Neuronal stem cell (in vitro differentiated cells): ENCODE results near the gene SH3TC2.

Source experiments
- DNase-seq: peaks from one replicate; pipeline ENCODE4 v3.0.0-alpha.2; 2013; ENCODE audit warnings: low spot score
- H2AFZ ChIP-seq: one replicate; pipeline ENCODE4 v1.6.1; 2013; ENCODE audit warnings: mild to moderate bottlenecking, low read length, inconsistent platforms
- H2AK5ac ChIP-seq: 2 replicates; pipeline ENCODE4 v1.6.1; 2013; ENCODE audit warnings: low read depth, mild to moderate bottlenecking, inconsistent platforms, low read length, moderate library complexity, mixed read lengths
- H2BK120ac ChIP-seq: 2 replicates; pipeline ENCODE4 v1.6.1; 2013; ENCODE audit warnings: low read depth, mild to moderate bottlenecking, inconsistent platforms, low read length, moderate library complexity, mixed read lengths
- H2BK12ac ChIP-seq: one replicate; pipeline ENCODE4 v1.6.1; 2013; ENCODE audit warnings: low read length, inconsistent platforms
- H2BK15ac ChIP-seq: 2 replicates; pipeline ENCODE4 v1.6.1; 2013; ENCODE audit warnings: mild to moderate bottlenecking, low read length, inconsistent platforms, mixed read lengths
- H2BK5ac ChIP-seq: one replicate; pipeline ENCODE4 v1.6.1; 2013; ENCODE audit warnings: inconsistent platforms, mild to moderate bottlenecking, low read length, moderate library complexity
- H3K14ac ChIP-seq: one replicate; pipeline ENCODE4 v1.6.1; 2013; ENCODE audit warnings: low read length, inconsistent platforms
- H3K18ac ChIP-seq: 2 replicates; pipeline ENCODE4 v1.6.1; 2013; ENCODE audit warnings: low read length, inconsistent platforms
- H3K23ac ChIP-seq: 2 replicates; pipeline ENCODE4 v1.6.1; 2013; ENCODE audit warnings: low read depth, mild to moderate bottlenecking, mixed read lengths, low read length, inconsistent platforms; ENCODE audit not compliant: poor library complexity
- H3K27ac ChIP-seq: replicated peaks from 3 replicates; pipeline ENCODE4 v1.5.1; 2013; ENCODE audit warnings: low read length, inconsistent platforms
- H3K27me3 ChIP-seq, 3 experiments: 2 replicates each; pipeline ENCODE4 v1.6.1; 2013; ENCODE audit warnings: low read length in 3 of 3, mild to moderate bottlenecking in 2 of 3, inconsistent platforms in 1 of 3, low read depth in 1 of 3, mixed read lengths in 1 of 3, moderate library complexity in 1 of 3; ENCODE audit not compliant: control insufficient read depth in 3 of 3, insufficient read depth in 3 of 3
- H3K36me3 ChIP-seq, 2 donors: replicated peaks in 1 of 2; 2 replicates each; pipeline ENCODE4 v1.6.1; 2013; ENCODE audit warnings: low read length in 2 of 2; ENCODE audit not compliant: control insufficient read depth in 2 of 2, insufficient read depth in 2 of 2
- H3K4ac ChIP-seq: 2 replicates; pipeline ENCODE4 v1.6.1; 2013; ENCODE audit warnings: inconsistent platforms, mild to moderate bottlenecking, low read length, moderate library complexity
- H3K4me1 ChIP-seq, 2 donors: 1 replicate in 1 of 2; 2 replicates in 1 of 2; pipeline ENCODE4 v1.6.1; 2013; ENCODE audit warnings: low read length in 2 of 2, low read depth in 1 of 2; ENCODE audit not compliant: control insufficient read depth in 2 of 2, insufficient read depth in 1 of 2
- H3K4me2 ChIP-seq: one replicate; pipeline ENCODE4 v1.6.1; 2013; ENCODE audit warnings: mild to moderate bottlenecking, low read length, inconsistent platforms; ENCODE audit not compliant: insufficient read depth, poor library complexity, severe bottlenecking
- H3K4me3 ChIP-seq, 2 donors: 2 replicates each; pipeline ENCODE4 v1.5.1; 2013; ENCODE audit warnings: low read length in 2 of 2, mild to moderate bottlenecking in 2 of 2, inconsistent platforms in 1 of 2, moderate library complexity in 1 of 2
- H3K79me1 ChIP-seq: one replicate; pipeline ENCODE4 v1.6.1; 2013; ENCODE audit warnings: low read depth, mild to moderate bottlenecking, inconsistent platforms, low read length, moderate library complexity
- H3K9ac ChIP-seq: one replicate; pipeline ENCODE4 v1.6.1; 2013; ENCODE audit warnings: mild to moderate bottlenecking, low read depth, low read length, inconsistent platforms; ENCODE audit not compliant: poor library complexity
- H3K9me3 ChIP-seq, 2 donors: replicated peaks in 1 of 2; 2 replicates each; pipeline versions ENCODE3 to v1.6.1; 2013; ENCODE audit warnings: low read length in 2 of 2, mild to moderate bottlenecking in 2 of 2, inconsistent platforms in 1 of 2, low read depth in 1 of 2, mixed read lengths in 1 of 2, moderate library complexity in 1 of 2; ENCODE audit not compliant: control insufficient read depth in 2 of 2, insufficient read depth in 1 of 2
- H4K8ac ChIP-seq: one replicate; pipeline ENCODE4 v1.6.1; 2013; ENCODE audit warnings: low read depth, mild to moderate bottlenecking, inconsistent platforms, low read length, moderate library complexity
- H4K91ac ChIP-seq: one replicate; pipeline ENCODE4 v1.6.1; 2013; ENCODE audit warnings: low read length, low read depth, mild to moderate bottlenecking, inconsistent platforms; ENCODE audit not compliant: poor library complexity
- WGBS, 2 donors: extraction: QIAGEN DNeasy Blood & Tissue Kit; methylation state at CpG; one replicate each; pipeline ENCODE4 v1.1.7; 2013; ENCODE audit warnings: missing lambda C conversion rate in 2 of 2, mixed read lengths in 1 of 2; ENCODE audit not compliant: insufficient read length in 2 of 2, insufficient replicate concordance in 1 of 2; ENCODE audit errors: extremely low coverage in 2 of 2; 5-methylcytosine and 5-hydroxymethylcytosine counted together

SH3TC2 gene

GRCh38 chr5:148976569-148977381, 86.1 kb downstream of the SH3TC2 start:
- Histone ChIP-seq H4K8ac (no peak overlapping the region), H2BK12ac (no peak overlapping the region), H3K23ac (no peak overlapping the region), H2AFZ (no peak overlapping the region), H2BK5ac (no peak overlapping the region), H3K14ac (no peak overlapping the region), H4K91ac (no peak overlapping the region), H3K79me1 (no peaks in the 10 kb centered on the region), H3K9me3 (no peaks in the 10 kb centered on the region), H3K27ac (no peak overlapping the region), H3K9ac (no peak overlapping the region), H3K4me2 (no peak overlapping the region), H2BK120ac (no peak overlapping the region), H3K27me3 (no peaks in the 10 kb centered on the region), H3K4me3 (no peak overlapping the region), H3K4ac (no peak overlapping the region), H2AK5ac (no peak overlapping the region), H3K36me3 (no peaks in the 10 kb centered on the region), H2BK15ac (no peak overlapping the region), H3K18ac (no peak overlapping the region), H3K4me1 (peaks cover 0 to 9% of the 10 kb centered on the region in 2 donors)
- DNase-seq, result no peak
- WGBS, 2 donors, result no CpG with 5 or more reads among the region's 5 CpGs

- no CpG with 5 or more reads among the region's 6 CpGs for WGBS, 2 donors
- H3K27me3 ChIP-seq, result no peaks in the 10 kb centered on the region
- H2AK5ac ChIP-seq, result no peak overlapping the region
- H3K9ac ChIP-seq, result no peak overlapping the region
- no peaks in the 10 kb centered on the region for H3K36me3 ChIP-seq
- H4K91ac ChIP-seq, result no peak overlapping the region
- H2BK12ac ChIP-seq, result no peak overlapping the region
- no peak overlapping the region for H3K14ac ChIP-seq
- peaks cover 0 to 9% of the 10 kb centered on the region in 2 donors for H3K4me1 ChIP-seq
- DNase-seq, result no peak
- H3K79me1 ChIP-seq, result no peaks in the 10 kb centered on the region
- H2AFZ ChIP-seq, result no peak overlapping the region
- no peak overlapping the region for H3K4me3 ChIP-seq
- no peak overlapping the region for H2BK15ac ChIP-seq
- no peaks in the 10 kb centered on the region for H3K9me3 ChIP-seq
- H3K18ac ChIP-seq, result no peak overlapping the region
- H2BK120ac ChIP-seq, result no peak overlapping the region
- no peak overlapping the region for H3K4ac ChIP-seq
- H3K4me2 ChIP-seq, result no peak overlapping the region
- H3K23ac ChIP-seq, result no peak overlapping the region
- H3K27ac ChIP-seq, result no peak overlapping the region
- H4K8ac ChIP-seq, result no peak overlapping the region
- no peak overlapping the region for H2BK5ac ChIP-seq
Measured at GRCh38 chr5:148974642-148975327, 88.1 kb downstream of the SH3TC2 start.

GRCh38 chr5:148973455-148973854, 89.4 kb downstream of the SH3TC2 start:
- H3K9ac ChIP-seq, result no peak overlapping the region
- H4K91ac ChIP-seq, result no peak overlapping the region
- no peaks in the 10 kb centered on the region for H3K27me3 ChIP-seq
- no peak overlapping the region for H3K27ac ChIP-seq
- no peak overlapping the region for H3K4ac ChIP-seq
- no peak overlapping the region for H2BK15ac ChIP-seq
- H2BK12ac ChIP-seq, result no peak overlapping the region
- H3K4me2 ChIP-seq, result no peak overlapping the region
- no peak overlapping the region for H3K23ac ChIP-seq
- no peaks in the 10 kb centered on the region for H3K36me3 ChIP-seq
- H3K18ac ChIP-seq, result no peak overlapping the region
- H3K9me3 ChIP-seq, result no peaks in the 10 kb centered on the region
- no peak overlapping the region for H3K14ac ChIP-seq
- no peak overlapping the region for H2AK5ac ChIP-seq
- H3K4me1 ChIP-seq, result peaks cover 0 to 9% of the 10 kb centered on the region in 2 donors
- no peak overlapping the region for H3K4me3 ChIP-seq
- no CpG with 5 or more reads among the region's 2 CpGs for WGBS, 2 donors
- H3K79me1 ChIP-seq, result no peaks in the 10 kb centered on the region
- no peak overlapping the region for H2BK5ac ChIP-seq
- DNase-seq, result no peak
- H4K8ac ChIP-seq, result no peak overlapping the region
- H2BK120ac ChIP-seq, result no peak overlapping the region
- H2AFZ ChIP-seq, result no peak overlapping the region

GRCh38 chr5:148972974-148973374, 89.9 kb downstream of the SH3TC2 start:
- H4K8ac ChIP-seq, result no peak overlapping the region
- no peak overlapping the region for H3K9ac ChIP-seq
- no peaks in the 10 kb centered on the region for H3K27me3 ChIP-seq
- no peak overlapping the region for H3K4me3 ChIP-seq
- H3K14ac ChIP-seq, result no peak overlapping the region
- H4K91ac ChIP-seq, result no peak overlapping the region
- no peaks in the 10 kb centered on the region for H3K36me3 ChIP-seq
- no peak overlapping the region for H2BK12ac ChIP-seq
- no CpG with 5 or more reads among the region's 7 CpGs for WGBS, 2 donors
- H3K4ac ChIP-seq, result no peak overlapping the region
- peaks cover 0 to 9% of the 10 kb centered on the region in 2 donors for H3K4me1 ChIP-seq
- no peak for DNase-seq
- no peaks in the 10 kb centered on the region for H3K79me1 ChIP-seq
- no peak overlapping the region for H3K27ac ChIP-seq
- H3K4me2 ChIP-seq, result no peak overlapping the region
- H3K9me3 ChIP-seq, result no peaks in the 10 kb centered on the region
- no peak overlapping the region for H2AK5ac ChIP-seq
- no peak overlapping the region for H2BK5ac ChIP-seq
- no peak overlapping the region for H3K23ac ChIP-seq
- H2BK15ac ChIP-seq, result no peak overlapping the region
- H3K18ac ChIP-seq, result no peak overlapping the region
- no peak overlapping the region for H2BK120ac ChIP-seq
- H2AFZ ChIP-seq, result no peak overlapping the region
